CD1c-positive myeloid dendritic cell (primary cell): Measurements from ENCODE around the gene NCOA1.
"Not testable (repeated sequence)": the region's sequence is repeated elsewhere in the genome, so short reads cannot be mapped to it uniquely, and the experiment has no call there.

Experiments
- DNase-seq: peaks from one replicate; pipeline ENCODE4 v3.0.0-alpha.2; 2016; ENCODE audit errors: extremely low spot score

Gene NCOA1

DNA sequence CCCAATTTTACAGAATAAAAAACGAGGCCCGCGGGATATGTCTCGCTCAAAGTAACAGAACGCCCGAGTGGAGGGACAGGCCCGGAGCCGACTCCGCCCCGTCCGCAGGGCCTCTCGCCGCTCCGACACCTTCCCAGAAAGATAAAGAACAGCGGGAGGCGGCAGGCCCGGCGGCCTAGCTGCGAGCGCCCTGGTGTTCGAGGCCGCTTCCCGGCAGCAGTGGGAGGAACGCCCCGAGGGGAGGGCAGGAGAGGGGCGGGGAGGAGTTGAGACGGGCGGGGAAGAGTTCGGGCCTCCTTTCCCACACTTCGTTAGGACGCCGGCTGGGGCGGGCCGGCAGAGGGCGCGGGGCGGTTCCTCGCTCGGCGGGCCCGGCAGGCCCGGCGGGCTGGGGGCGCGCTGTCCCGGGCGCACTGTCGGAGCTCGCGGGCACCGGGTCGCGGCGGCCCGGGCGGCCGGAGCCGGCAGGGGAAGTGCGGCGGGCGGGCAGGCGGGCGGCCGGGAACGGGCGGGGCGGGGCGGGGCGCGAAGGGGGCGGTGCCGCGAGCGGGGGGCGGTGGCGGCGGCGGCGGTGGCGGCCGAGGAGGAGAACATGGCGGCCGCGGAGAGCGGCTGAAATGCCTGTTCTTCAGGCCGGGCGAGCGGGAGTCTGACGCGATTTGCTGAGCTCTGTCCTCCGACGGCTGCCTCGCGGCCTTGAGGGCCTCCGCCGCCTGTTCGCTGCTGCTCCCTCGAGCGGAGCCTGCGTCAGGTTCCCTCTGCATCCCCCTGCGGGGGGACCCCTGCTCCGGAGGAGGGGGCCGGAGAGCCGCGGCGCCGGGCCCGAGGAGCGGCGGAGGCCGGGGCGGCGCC lies at the start of gene NCOA1:
Gene NCOA1, plus strand, starts transcription at position 565 of the 852 bp plus-strand sequence. CDS start 167,424 bp downstream, outside the sequence.
- DNase-seq, result peak; percentile 90

DNA sequence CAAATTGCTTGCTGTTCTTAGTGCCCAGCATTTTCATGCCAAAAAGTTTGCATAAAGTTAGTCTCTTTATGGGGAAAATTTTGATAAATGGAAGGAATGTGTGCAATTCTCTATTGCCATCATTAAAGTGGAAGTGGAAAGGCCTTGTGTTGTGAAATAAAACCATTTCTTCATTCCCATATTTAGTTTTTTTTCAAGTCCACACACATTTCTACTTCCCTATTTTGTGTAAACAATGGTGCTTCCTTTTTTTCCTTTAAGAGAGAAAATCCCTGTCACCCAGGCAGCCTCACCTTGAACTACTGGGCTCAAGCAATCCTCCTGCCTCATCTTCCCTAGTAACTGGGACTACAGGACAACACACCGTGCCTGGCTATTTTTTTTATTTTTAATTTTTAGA lies 42.3 kb upstream of the NCOA1 start:
- peak; percentile 89 for DNase-seq

DNA sequence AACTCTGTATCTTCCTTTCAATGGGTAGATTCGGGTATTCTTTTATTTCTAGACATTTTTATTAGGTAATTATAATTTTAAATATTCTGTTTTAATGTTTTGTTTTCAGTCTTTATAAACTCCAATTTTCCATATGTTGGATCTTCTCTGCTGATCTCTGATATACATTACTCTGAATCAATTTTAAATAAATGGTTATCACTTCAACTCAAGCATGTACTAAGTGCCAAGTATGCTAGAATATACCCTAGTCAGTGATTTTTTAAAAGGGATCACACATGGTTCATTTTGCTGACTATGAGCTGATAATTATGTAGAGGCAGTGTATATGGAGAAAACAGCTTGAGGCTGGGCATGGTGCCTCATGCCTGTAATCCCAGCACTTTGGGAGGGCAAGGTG lies 41.7 kb upstream of the NCOA1 start:
- DNase-seq, result no peak

GRCh38 chr2:24451805-24452501 lies 39.1 kb upstream of the NCOA1 start:
- DNase-seq, result no peak

GRCh38 chr2:24452502-24452885 lies 38.6 kb upstream of the NCOA1 start:
- DNase-seq, result peak; percentile 15

GRCh38 chr2:24453379-24454073 lies 37.5 kb upstream of the NCOA1 start:
- DNase-seq, result no peak

DNA sequence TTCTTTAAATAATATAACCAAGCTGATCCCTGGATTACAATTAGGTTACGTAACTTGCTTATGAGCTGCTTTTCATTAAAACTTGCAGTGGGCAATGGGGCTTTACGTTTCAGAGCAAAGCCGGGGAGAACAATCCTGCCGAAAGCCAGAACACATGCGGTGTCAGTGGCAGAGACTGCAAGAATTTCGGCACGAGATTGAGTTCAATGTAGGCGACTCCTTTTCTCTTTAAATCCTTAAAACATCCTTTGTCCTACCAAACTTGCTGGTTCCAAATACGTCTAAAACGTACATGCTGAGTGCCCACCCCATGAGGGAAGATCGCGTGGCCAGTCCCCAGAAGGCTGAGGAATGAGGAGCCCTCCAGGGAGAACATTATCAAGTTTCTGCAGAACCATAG lies 36.8 kb upstream of the NCOA1 start:
- DNase-seq, result no peak

- peak; percentile 54 for DNase-seq
Measured at GRCh38 chr2:24456599-24457556, 34.2 kb upstream of the NCOA1 start.

GRCh38 chr2:24457696-24458386 lies 33.2 kb upstream of the NCOA1 start:
- no peak for DNase-seq

- DNase-seq, result no peak
Measured at GRCh38 chr2:24459224-24460161, 31.6 kb upstream of the NCOA1 start.

DNA sequence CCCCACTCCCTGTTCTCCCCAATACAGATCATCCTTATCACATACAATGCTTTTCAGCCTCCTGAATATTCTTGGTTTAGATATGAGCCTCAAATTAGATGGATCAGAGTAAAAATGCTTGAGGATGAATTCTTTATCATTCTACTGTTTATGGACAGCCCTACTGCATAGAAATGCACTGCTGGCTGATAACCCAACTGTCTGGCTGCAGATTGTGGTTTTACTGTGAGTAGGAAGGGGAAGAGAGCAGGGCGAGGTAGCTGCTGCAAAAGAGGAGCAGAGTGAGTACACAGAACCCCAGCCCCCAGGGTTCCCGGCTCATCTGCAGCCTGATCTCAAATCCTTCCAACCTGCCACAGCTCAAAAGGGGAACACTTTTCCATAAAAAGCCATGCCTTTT lies 29.4 kb upstream of the NCOA1 start:
- DNase-seq, result peak; percentile 29

- DNase-seq, result no peak
Measured at GRCh38 chr2:24463271-24463670, 27.8 kb upstream of the NCOA1 start.

GRCh38 chr2:24466871-24467870 lies 23.9 kb upstream of the NCOA1 start:
- DNase-seq, result no peak

DNA sequence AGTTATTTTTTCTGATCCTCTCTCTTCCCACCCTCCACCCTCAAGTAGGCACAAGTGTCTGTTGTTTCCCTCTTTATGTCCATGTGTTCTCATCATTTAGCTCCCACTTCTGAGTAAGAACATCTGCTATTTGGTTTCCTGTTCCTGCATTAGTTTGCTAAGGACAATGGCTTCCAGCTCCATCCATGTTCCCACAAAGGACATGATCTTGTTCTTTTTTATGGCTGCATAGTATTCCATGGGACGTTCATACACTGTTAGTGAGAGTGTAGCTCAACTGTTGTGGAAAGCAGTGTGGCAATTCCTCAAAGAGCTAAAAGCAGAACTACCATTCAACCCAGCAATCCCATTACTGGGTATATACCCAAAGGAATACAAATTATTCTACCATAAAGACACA lies 22.6 kb upstream of the NCOA1 start:
- DNase-seq, result not testable (repeated sequence)

GRCh38 chr2:24469148-24469650 lies 21.9 kb upstream of the NCOA1 start:
- peak; percentile 29 for DNase-seq

DNA sequence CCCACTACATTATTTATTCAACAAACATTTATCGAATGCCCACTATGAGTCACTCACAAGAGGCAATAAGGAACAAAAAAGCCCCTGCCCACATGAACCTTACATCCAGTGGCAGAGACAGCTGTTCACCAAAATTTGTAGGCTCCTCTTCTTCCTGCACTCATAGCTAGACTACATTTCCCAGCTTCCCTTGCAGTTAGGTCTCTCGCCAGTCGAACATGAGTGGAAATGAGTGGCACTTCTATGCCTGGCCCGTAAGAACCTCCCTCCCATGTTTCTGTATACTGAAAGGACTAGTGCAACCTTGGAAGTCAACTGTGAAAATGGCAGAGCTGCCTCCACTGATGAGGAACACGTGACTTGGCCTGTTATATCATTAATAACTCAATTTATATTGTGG lies 19.4 kb upstream of the NCOA1 start:
- DNase-seq, result peak; percentile 16

DNA sequence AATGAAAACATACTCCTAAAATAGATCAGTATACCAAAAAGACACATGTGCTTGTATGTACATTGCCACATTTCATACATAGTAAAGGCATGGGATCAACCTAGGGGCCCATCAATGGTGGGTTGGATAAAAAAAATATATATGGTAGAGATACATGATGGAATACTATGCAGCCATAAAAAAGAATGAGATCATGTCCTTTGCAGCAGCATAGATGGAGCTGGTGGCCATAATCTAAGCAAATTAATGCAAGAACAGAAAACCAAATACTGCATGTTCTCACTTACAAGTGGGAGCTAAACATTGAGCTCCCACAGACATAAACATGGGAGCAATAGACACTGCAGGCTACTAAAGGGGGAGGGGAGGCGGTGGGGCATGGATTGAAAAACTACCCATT lies 18.6 kb upstream of the NCOA1 start:
- DNase-seq, result no peak

DNA sequence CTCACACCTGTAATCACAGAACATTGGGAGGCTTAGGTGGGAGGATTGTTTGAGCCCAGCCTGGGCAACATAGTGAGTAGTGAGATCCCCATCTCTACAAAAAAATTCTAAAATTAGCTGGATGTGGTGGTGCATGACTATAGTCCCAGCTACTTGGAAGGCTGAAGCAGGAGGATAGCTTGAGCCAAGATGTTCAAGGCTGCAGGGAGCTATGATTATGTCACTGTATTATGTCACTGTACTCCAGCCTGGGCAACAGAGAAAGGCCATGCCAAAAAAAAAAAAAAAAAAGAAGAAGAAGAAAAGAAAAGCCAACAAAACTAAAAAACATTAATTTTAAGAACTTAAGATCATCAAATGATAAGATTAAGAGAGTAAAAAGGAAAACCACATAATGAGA lies 17.4 kb upstream of the NCOA1 start:
- no peak for DNase-seq
